LNCaP clone FGC (cell line): ENCODE data around the gene SLC25A24.

Experiments
- DNase-seq: peaks from one replicate; pipeline ENCODE4 v3.0.0-alpha.2; 2011; ENCODE audit warnings: low read depth
- H3K4me3 ChIP-seq: 2 replicates; pipeline ENCODE4 v1.5.1; 2011; ENCODE audit warnings: mild to moderate bottlenecking, low read depth, low read length, control low read depth
- TF ChIP-seq, protein P1 (sequence below): IDR thresholded peaks from 2 replicates; pipeline ENCODE4 v1.5.1; 2012; ENCODE audit warnings: mild to moderate bottlenecking; ENCODE audit not compliant: control insufficient read depth, insufficient read depth; ENCODE audit errors: extremely low read depth

The SLC25A24 gene

DNA sequence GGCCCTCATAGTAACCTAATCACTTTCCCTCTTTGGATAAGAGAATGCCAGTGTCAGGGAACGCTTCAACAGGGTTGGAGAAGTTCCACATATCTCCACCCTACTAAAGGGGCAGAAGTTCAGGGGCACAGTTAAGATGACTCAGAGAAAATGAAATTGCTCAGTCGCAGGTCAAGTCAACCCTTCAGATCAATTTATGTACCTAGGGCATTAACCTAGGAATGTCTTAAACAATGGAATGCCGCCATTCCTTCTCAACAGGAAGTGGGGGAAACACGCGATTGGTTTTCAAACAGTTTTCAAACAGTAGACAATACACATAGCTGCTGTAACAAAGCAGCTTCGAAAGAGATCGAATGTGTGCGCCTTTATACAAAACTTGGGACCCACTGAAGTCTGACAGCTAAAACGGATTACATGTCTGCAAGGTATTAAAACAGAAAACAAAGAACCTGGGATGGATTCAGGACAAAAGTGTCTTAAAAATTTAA lies 897 bp downstream of the SLC25A24 start:
- H3K4me3 ChIP-seq: peak overlapping the region; percentile 80
- DNase-seq: no peak
- TF ChIP-seq, protein P1, sequence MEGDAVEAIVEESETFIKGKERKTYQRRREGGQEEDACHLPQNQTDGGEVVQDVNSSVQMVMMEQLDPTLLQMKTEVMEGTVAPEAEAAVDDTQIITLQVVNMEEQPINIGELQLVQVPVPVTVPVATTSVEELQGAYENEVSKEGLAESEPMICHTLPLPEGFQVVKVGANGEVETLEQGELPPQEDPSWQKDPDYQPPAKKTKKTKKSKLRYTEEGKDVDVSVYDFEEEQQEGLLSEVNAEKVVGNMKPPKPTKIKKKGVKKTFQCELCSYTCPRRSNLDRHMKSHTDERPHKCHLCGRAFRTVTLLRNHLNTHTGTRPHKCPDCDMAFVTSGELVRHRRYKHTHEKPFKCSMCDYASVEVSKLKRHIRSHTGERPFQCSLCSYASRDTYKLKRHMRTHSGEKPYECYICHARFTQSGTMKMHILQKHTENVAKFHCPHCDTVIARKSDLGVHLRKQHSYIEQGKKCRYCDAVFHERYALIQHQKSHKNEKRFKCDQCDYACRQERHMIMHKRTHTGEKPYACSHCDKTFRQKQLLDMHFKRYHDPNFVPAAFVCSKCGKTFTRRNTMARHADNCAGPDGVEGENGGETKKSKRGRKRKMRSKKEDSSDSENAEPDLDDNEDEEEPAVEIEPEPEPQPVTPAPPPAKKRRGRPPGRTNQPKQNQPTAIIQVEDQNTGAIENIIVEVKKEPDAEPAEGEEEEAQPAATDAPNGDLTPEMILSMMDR: no peak

DNA sequence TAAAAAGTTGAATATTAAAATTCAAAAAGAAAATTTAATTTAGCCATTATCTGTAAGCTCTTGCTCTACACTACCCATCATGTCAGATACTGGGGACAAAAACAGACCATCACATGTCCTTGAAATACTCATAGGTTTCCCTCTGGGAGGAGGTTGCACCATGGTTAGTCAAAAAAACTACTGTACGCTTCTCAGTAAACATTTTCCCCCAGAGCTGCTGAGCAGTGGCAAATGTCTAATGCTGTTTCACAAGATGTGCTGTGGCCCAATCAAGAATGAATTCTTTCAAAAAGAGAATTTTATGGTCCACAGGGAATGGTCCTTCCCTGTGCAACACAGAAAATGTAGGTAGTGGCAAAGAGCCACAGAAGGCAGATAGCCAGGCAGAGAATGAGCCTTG lies 6.1 kb downstream of the SLC25A24 start:
- no peak overlapping the region for H3K4me3 ChIP-seq
- no peak for DNase-seq
- TF ChIP-seq, protein P1: no peak

DNA sequence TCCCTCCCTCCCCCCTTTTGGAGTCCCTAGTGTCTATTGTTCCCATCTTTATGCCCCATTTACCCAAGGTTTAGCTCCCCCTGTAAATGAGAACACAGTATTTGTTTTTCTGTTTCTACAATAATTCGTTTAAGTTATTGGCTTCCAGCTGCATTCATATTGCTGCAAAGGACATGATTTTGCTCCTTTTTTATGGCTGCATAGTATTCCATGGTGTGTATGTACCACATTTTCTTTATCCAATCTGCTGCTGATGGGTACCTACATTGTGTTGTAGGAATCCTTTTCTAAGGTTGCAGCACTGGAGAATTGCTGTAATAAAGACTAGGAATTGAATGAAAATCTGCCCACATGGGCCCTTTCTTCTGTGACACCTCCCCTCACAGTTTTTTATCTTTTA lies 6.8 kb downstream of the SLC25A24 start:
- H3K4me3 ChIP-seq: no peak overlapping the region
- TF ChIP-seq, protein P1: no peak
- no peak for DNase-seq

DNA sequence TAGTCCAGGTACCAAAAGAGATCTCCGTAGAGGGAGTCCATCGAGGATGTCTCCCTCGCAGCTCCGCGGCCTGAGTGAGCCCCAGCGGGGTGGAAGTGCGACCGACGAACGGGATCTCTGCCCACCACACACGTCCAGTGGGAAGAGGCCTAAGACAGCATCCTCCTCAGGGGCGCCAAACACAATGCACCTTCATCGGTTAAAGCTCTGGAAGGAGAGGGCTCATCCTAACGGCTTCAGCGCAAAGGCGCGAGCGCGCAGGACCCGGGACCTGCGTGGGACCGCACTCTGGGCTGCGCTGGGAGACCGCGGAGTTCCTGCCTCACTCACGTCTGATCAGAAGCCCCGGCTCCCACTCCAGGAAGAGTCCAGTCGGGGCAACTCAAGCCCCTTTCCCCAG lies 7.6 kb downstream of the SLC25A24 start:
- DNase-seq: no peak
- TF ChIP-seq, protein P1: no peak
- H3K4me3 ChIP-seq: no peak overlapping the region

DNA sequence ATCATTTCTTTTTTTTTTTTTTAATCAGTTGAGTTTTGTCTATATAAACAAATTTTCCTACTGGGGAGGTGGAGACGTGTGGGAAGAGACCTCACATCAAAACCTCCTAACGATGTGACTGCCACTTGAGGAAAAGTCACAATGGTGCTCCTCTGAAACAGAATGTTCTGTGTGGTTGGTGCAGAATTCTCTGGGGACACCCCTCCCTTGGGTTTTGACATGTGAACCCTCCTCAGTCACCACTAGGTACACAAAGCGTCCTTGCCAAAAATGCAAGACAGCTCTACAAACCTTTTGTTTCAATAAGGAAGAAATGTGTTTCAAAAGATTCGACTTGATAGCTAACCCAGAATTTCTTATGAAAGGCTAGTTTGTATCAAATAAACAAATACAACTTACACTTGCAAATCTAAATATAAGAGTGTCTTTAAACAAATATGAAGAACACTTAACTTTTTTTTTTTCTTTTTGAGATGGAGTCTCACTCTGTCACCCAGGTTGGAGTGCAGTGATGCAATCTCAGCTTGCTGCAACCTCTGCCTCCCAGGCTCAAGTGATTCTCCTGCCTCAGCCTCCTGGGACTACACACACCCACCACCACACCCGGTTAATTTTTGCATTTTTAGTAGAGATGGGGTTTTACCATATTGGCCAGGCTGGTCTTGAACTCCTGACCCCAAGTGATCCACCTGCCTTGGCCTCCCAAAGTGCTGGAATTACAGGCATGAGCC lies 9.3 kb downstream of the SLC25A24 start:
- TF ChIP-seq, protein P1: no peak
- H3K4me3 ChIP-seq: no peak overlapping the region
- no peak for DNase-seq

DNA sequence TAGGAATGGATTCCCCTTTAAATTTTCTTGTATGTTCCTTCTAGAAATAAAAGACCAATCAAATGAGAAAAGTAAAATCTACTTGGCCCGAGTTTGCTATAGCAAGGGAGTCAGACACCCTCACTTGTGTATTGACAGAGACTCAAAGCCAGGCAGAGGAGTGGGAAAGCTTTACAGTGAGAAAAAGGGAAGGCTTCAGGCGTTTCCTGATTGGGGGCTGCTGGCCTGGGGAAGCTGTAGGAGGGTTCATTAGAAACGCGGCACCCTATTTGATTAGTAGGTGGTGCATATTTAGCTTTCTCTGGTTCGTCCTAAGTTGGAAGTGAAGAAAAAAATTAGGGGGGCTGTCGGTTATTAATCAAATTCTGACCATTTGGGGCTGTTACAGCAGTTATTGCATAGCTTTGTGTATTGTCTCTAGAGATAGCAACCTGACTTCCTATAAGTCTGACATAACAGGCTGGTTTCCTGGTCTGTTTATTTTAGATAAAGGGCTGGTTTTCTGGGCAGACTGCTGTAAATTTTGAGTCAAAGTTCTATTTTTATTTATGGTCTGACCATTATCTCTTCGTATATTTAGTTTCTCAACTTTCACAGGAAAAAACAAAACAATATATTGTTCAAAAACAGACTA lies 10.0 kb downstream of the SLC25A24 start:
- TF ChIP-seq, protein P1: no peak
- no peak overlapping the region for H3K4me3 ChIP-seq
- DNase-seq: no peak
